SK-N-SH treated with all-trans-retinoic acid at 6 μM for 48 hours (cell line): ENCODE measurements around the gene NINJ2.
A peak's percentile ranks its signal among the peaks of the same experiment; 100 is the strongest.

ENCODE experiments used
- ATAC-seq: fragments of 200-7000 bp; cut with Tn5 transposase; 3 replicates; pipeline ENCODE4 v1.9.1; 2020; ENCODE audit warnings: mild to moderate bottlenecking, moderate library complexity
- ARNTL ChIP-seq: fragments of 450-650 bp; formaldehyde crosslinking; IDR thresholded peaks from 2 replicates; pipeline ENCODE4 v1.5.0; 2020; ENCODE audit warnings: low read depth, mild to moderate bottlenecking, moderate library complexity, borderline replicate concordance
- ESRRG ChIP-seq: fragments of 250-450 bp; sonication (Bioruptor Pico); IDR thresholded peaks from 2 replicates; pipeline ENCODE4 v1.6.1; 2021; ENCODE audit warnings: mild to moderate bottlenecking
- GLIS3 ChIP-seq: fragments of 250-450 bp; sonication (Bioruptor Pico); IDR thresholded peaks from 2 replicates; pipeline ENCODE4 v1.5.0; 2020; ENCODE audit warnings: mild to moderate bottlenecking, moderate library complexity
- OSR1 ChIP-seq: fragments of 250-450 bp; sonication (Bioruptor Pico); IDR thresholded peaks from 2 replicates; pipeline ENCODE4 v1.8.0; 2022; ENCODE audit warnings: moderate library complexity, mild to moderate bottlenecking, inconsistent platforms
- PPARA ChIP-seq: fragments of 250-450 bp; sonication (Bioruptor Pico); IDR thresholded peaks from 2 replicates; pipeline ENCODE4 v1.5.0; 2020; ENCODE audit warnings: mild to moderate bottlenecking, borderline replicate concordance
- RARB ChIP-seq: fragments of 250-450 bp; sonication (Bioruptor Pico); IDR thresholded peaks from 2 replicates; pipeline ENCODE4 v1.8.0; 2021; ENCODE audit warnings: mild to moderate bottlenecking, moderate library complexity
- SNAI2 ChIP-seq: fragments of 250-450 bp; sonication (Bioruptor Pico); IDR thresholded peaks from 2 replicates; pipeline ENCODE4 v1.5.0; 2020; ENCODE audit warnings: mild to moderate bottlenecking, moderate library complexity
- TCF4 ChIP-seq: fragments of 250-450 bp; sonication (Bioruptor Pico); IDR thresholded peaks from 2 replicates; pipeline ENCODE4 v1.8.0; 2021; ENCODE audit warnings: mild to moderate bottlenecking, moderate library complexity, borderline replicate concordance
- ZC3H10 ChIP-seq: fragments of 250-450 bp; sonication (Bioruptor Pico); IDR thresholded peaks from 2 replicates; pipeline ENCODE4 v1.5.1; 2021; ENCODE audit warnings: mild to moderate bottlenecking, moderate library complexity
- ZFP3 ChIP-seq: fragments of 250-450 bp; sonication (Bioruptor Pico); IDR thresholded peaks from 2 replicates; pipeline ENCODE4 v1.5.0; 2020; ENCODE audit warnings: mild to moderate bottlenecking, moderate library complexity
- ZFP30 ChIP-seq: fragments of 450-650 bp; formaldehyde crosslinking; IDR thresholded peaks from 2 replicates; pipeline ENCODE4 v1.5.0; 2022; ENCODE audit warnings: mild to moderate bottlenecking, moderate library complexity
- ZNF565 ChIP-seq: fragments of 450-650 bp; formaldehyde crosslinking; conservative IDR thresholded peaks from 2 replicates; pipeline ENCODE4 v1.5.0; 2020; ENCODE audit warnings: low read depth, mild to moderate bottlenecking, moderate library complexity
- ZNF8 ChIP-seq: fragments of 450-650 bp; formaldehyde crosslinking; IDR thresholded peaks from 2 replicates; pipeline ENCODE4 v1.5.0; 2020; ENCODE audit warnings: mild to moderate bottlenecking, moderate library complexity
- TF ChIP-seq, protein P1 (sequence below): fragments of 250-450 bp; sonication (Bioruptor Pico); IDR thresholded peaks from 2 replicates; pipeline ENCODE4 v1.5.0; 2020; ENCODE audit warnings: mild to moderate bottlenecking, moderate library complexity
- TF ChIP-seq, protein P2 (sequence below): fragments of 250-450 bp; sonication (Bioruptor Pico); IDR thresholded peaks from 2 replicates; pipeline ENCODE4 v1.5.1; 2021; ENCODE audit warnings: mild to moderate bottlenecking, moderate library complexity
- TF ChIP-seq, protein P3 (sequence below): fragments of 250-450 bp; sonication (Bioruptor Pico); IDR thresholded peaks from 2 replicates; pipeline ENCODE4 v1.5.1; 2020; ENCODE audit warnings: low read depth, mild to moderate bottlenecking, moderate library complexity
- TF ChIP-seq, protein P4 (sequence below): fragments of 250-450 bp; sonication (Bioruptor Pico); IDR thresholded peaks from 2 replicates; pipeline ENCODE4 v1.8.0; 2020; ENCODE audit warnings: mild to moderate bottlenecking, moderate library complexity, borderline replicate concordance

Gene NINJ2

DNA sequence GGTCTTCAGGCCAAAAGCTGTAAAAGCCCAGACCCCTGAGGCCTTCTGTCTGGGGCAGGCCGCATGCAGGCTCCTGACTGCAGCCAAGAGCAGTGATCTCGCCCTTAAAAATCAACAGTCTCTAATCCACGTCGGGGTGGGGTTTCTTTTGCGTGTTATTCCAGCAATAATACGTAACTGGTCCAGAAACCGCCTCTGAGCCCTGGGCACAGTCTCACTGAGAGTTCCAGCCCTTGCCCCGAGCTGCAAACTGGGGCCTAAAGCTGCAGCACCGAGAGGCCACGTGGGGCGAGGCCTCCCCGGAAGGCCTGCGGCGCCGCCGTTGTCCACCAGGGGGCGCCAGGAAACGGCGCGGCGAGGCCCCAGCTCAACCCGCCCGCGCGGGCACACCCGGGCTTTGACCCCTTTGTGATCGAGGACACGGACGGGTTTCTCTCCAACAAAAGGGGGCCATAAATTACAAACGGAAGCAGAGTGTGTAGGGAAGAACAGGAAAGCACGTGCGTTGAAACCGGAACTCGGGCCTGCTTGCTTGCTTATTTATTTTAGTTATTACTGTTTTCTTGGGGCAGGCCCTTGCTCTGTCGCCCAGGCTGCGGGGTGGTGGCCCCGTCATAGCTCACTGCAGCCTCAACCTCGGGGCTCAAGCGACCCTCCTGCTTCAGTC, 87.2 kb downstream of the NINJ2 start:
- TF ChIP-seq TCF4 (CRISPR knock-in tag) (no peak), GLIS3 (CRISPR knock-in tag) (no peak), ZNF565 (CRISPR knock-in tag) (no peak)
- peak; percentile 91 for ATAC-seq

DNA sequence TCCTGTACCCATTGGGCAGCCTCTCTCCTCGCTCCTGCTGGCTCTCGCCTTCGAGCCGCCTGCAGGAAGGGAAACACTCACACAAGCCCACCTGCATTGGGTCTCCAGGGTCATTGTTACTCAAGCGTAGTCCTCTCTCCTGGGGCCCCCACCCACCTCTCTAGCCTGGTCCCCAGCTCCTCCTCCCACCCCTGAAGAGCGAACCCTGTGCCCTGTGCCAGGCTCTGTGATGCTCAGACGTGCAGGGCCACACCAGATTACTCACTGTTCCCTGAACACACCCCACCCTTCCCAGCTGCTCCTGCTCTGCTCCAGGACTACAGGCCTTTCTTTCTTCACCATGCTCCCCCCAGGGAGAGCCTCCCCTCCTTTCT, 88.1 kb downstream of the NINJ2 start:
- TF ChIP-seq, protein P1, sequence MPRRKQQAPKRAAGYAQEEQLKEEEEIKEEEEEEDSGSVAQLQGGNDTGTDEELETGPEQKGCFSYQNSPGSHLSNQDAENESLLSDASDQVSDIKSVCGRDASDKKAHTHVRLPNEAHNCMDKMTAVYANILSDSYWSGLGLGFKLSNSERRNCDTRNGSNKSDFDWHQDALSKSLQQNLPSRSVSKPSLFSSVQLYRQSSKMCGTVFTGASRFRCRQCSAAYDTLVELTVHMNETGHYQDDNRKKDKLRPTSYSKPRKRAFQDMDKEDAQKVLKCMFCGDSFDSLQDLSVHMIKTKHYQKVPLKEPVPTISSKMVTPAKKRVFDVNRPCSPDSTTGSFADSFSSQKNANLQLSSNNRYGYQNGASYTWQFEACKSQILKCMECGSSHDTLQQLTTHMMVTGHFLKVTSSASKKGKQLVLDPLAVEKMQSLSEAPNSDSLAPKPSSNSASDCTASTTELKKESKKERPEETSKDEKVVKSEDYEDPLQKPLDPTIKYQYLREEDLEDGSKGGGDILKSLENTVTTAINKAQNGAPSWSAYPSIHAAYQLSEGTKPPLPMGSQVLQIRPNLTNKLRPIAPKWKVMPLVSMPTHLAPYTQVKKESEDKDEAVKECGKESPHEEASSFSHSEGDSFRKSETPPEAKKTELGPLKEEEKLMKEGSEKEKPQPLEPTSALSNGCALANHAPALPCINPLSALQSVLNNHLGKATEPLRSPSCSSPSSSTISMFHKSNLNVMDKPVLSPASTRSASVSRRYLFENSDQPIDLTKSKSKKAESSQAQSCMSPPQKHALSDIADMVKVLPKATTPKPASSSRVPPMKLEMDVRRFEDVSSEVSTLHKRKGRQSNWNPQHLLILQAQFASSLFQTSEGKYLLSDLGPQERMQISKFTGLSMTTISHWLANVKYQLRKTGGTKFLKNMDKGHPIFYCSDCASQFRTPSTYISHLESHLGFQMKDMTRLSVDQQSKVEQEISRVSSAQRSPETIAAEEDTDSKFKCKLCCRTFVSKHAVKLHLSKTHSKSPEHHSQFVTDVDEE = no peak
- TF ChIP-seq, protein P2, sequence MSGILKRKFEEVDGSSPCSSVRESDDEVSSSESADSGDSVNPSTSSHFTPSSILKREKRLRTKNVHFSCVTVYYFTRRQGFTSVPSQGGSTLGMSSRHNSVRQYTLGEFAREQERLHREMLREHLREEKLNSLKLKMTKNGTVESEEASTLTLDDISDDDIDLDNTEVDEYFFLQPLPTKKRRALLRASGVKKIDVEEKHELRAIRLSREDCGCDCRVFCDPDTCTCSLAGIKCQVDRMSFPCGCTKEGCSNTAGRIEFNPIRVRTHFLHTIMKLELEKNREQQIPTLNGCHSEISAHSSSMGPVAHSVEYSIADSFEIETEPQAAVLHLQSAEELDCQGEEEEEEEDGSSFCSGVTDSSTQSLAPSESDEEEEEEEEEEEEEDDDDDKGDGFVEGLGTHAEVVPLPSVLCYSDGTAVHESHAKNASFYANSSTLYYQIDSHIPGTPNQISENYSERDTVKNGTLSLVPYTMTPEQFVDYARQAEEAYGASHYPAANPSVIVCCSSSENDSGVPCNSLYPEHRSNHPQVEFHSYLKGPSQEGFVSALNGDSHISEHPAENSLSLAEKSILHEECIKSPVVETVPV (CRISPR knock-in tag) = no peak
- TF ChIP-seq RARB (CRISPR knock-in tag) = no peak
- TF ChIP-seq PPARA (CRISPR knock-in tag) = no peak
- TF ChIP-seq ZFP30 = no peak
- no peak for ATAC-seq

DNA sequence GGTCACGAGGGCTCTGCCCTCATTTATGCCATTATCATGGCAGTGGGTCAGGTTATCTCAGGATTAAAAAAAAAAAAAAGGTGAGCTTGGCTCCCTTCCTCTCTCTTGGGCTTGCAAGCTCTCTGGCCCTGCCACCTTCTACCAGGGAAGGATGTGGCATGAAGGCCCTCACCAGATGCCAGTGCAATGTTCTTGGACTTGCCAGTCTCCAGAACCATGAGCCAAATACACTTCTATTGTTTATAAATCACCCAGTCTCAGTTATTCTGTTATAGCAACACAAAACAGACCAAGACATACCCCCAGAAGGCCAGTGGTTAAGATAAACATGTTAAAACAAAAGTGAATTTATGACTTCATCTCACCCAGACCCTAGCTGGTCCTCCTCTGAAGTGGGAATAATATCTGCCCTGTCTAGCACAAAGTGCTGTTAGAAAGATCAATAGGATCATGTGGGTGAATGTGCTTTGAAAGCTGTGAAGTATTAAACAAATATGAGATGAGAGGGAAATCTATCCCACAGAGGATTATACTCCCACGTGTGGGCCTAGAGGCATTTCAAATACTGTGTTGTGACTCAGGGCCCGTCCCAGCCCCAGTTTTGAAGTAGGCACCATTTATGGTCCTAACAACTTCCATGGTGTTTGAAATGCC, 88.6 kb downstream of the NINJ2 start:
- ATAC-seq = no peak
- TF ChIP-seq ZNF8 (CRISPR knock-in tag) = no peak
- TF ChIP-seq, protein P3, sequence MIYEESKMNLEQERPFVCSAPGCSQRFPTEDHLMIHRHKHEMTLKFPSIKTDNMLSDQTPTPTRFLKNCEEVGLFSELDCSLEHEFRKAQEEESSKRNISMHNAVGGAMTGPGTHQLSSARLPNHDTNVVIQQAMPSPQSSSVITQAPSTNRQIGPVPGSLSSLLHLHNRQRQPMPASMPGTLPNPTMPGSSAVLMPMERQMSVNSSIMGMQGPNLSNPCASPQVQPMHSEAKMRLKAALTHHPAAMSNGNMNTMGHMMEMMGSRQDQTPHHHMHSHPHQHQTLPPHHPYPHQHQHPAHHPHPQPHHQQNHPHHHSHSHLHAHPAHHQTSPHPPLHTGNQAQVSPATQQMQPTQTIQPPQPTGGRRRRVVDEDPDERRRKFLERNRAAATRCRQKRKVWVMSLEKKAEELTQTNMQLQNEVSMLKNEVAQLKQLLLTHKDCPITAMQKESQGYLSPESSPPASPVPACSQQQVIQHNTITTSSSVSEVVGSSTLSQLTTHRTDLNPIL (CRISPR knock-in tag) = no peak
- no peak for TF ChIP-seq ARNTL (CRISPR knock-in tag)
- no peak for TF ChIP-seq RARB (CRISPR knock-in tag)

DNA sequence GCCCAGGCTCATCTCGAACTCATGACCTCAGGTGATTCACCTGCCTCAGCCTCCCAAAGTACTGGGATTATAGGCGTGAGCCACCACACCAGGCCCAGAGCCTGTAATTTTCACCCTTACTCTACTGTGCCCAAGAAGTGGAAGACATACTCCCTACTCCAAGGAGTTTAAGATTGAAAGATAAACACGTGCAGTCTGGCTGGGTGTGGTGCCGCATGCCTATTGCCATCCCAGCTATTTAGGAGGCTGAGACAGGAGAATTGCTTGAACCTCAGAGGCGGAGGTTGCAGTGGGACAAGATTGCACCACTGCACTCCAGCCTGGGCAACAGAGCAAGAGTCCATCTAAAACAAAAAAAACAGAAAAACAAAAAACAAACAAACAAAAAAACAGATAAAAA, 90.0 kb downstream of the NINJ2 start:
- TF ChIP-seq RARB (CRISPR knock-in tag) = no peak
- TF ChIP-seq ZC3H10 (CRISPR knock-in tag) = no peak
- no peak for TF ChIP-seq GLIS3 (CRISPR knock-in tag)
- TF ChIP-seq SNAI2 (CRISPR knock-in tag) = no peak
- TF ChIP-seq ZFP3 = no peak
- TF ChIP-seq, protein P4, sequence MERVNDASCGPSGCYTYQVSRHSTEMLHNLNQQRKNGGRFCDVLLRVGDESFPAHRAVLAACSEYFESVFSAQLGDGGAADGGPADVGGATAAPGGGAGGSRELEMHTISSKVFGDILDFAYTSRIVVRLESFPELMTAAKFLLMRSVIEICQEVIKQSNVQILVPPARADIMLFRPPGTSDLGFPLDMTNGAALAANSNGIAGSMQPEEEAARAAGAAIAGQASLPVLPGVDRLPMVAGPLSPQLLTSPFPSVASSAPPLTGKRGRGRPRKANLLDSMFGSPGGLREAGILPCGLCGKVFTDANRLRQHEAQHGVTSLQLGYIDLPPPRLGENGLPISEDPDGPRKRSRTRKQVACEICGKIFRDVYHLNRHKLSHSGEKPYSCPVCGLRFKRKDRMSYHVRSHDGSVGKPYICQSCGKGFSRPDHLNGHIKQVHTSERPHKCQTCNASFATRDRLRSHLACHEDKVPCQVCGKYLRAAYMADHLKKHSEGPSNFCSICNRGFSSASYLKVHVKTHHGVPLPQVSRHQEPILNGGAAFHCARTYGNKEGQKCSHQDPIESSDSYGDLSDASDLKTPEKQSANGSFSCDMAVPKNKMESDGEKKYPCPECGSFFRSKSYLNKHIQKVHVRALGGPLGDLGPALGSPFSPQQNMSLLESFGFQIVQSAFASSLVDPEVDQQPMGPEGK = no peak
- TF ChIP-seq, protein P1 = no peak
- TF ChIP-seq TCF4 (CRISPR knock-in tag) = no peak
- no peak for TF ChIP-seq ESRRG (CRISPR knock-in tag)
- TF ChIP-seq OSR1 (CRISPR knock-in tag) = no peak
- ATAC-seq = no peak
